Dedifferentiated amniotic fluid mesenchymal stem cell (primary cell): ENCODE data around the gene VIM.
A peak's percentile ranks its signal among the peaks of the same experiment; 100 is the strongest.

Experiments
- DNase-seq: peaks from one replicate; pipeline ENCODE4 v3.0.0-alpha.2; 2016; ENCODE audit errors: extremely low spot score

VIM gene

DNA sequence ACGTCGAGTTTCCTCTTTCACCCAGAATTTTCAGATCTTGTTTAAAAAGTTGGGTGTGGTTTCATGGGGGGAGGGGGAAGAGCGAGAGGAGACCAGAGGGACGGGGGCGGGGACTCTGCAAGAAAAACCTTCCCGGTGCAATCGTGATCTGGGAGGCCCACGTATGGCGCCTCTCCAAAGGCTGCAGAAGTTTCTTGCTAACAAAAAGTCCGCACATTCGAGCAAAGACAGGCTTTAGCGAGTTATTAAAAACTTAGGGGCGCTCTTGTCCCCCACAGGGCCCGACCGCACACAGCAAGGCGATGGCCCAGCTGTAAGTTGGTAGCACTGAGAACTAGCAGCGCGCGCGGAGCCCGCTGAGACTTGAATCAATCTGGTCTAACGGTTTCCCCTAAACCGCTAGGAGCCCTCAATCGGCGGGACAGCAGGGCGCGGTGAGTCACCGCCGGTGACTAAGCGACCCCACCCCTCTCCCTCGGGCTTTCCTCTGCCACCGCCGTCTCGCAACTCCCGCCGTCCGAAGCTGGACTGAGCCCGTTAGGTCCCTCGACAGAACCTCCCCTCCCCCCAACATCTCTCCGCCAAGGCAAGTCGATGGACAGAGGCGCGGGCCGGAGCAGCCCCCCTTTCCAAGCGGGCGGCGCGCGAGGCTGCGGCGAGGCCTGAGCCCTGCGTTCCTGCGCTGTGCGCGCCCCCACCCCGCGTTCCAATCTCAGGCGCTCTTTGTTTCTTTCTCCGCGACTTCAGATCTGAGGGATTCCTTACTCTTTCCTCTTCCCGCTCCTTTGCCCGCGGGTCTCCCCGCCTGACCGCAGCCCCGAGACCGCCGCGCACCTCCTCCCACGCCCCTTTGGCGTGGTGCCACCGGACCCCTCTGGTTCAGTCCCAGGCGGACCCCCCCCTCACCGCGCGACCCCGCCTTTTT is at the start of gene VIM:
TSS of gene VIM (plus strand) at position 151 of the 925 bp plus-strand sequence. CDS start 1,182 bp downstream, outside the sequence.
- DNase-seq: peak; percentile 93

DNA sequence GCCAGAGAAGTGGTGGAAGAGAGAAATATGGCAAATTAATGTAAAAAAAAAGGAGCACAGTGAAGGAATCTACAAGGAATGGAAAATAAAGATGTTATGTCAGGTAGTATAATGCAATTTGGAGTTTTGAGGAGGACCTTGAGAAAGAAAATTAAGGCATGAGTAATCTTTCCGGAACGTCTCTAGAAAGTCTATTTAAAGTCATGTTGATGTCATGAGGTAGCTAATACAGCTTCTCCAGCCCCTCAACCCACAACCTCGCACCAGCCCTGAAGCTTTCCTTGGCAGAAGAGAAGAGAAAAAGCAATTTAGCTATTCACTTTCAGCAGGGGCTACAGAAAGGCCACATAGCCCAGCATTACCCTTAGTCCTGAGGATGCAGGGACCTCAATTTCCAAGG is 49.0 kb upstream of the VIM start:
- no peak for DNase-seq

DNA sequence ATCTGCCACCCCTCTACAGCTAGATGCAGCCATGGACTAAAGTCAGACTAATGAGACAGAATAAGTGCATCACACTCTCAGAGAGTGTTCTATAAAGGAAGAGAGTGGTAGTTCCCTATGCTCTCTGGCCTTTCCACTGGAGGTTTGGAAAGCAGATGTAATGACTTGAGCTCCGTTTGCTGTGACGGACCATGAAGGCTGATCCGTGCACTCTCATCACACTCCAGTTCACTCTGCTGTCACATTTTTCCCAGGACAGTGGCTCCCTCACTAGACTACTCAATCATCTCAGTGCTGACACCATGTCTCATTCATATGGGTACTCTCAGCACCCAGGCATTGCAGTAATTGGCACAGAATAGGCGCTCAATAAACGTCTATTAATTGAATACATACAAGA is 46.9 kb upstream of the VIM start:
- no peak for DNase-seq

DNA sequence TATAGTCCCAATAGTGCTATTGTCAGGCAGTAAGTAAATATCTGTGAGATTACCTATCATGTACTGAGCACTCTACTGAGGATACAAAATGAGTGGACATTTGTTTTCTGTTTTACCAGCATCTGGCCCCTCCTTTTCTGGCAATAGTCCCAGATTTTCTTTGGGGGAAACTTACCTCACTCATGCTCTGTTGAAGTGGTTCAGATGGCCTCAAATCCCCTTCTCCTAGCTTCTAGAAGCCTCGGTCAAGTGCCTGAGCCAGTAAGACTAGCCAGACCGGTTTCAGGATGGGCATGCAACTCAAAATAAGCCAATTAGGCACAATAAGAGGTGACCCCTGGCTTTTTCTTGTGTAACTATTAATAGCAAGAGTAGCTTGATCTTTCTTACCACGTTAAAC is 46.3 kb upstream of the VIM start:
- DNase-seq: no peak

DNA sequence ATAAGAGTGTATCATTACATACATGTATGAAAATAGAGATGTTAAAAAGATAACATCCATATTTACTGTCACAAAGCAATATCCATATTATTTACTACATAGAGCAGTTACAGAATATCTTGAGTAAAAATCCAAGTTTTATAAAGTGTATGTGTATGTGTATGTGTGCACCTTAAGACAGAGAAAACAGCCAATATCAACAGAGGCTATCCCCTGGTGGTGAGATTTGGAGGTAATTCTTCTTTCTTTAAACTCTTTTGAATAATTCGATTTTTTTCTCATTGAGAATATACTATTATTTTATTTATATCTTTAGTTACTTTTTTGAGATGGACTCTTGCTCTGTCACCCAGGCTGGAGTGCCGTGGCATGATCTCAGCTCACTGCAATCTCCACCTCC is 44.9 kb upstream of the VIM start:
- DNase-seq: no peak

DNA sequence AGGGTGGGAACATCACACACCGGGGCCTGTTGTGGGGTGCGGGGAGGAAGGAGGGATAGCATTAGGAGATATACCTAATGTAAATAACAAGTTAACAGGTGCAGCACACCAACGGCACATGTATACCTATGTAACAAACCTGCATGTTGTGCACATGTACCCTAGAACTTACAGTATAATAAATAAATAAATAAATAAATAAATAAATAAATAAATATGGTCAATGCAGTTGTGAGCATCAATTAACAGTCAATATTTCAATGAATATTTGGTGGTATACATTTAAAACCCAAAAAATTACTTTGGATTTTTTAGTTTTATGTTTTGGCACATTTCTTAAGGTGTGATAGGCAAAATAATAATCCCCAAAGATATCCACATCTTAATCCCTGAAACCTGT is 42.2 kb upstream of the VIM start:
- DNase-seq: no peak

DNA sequence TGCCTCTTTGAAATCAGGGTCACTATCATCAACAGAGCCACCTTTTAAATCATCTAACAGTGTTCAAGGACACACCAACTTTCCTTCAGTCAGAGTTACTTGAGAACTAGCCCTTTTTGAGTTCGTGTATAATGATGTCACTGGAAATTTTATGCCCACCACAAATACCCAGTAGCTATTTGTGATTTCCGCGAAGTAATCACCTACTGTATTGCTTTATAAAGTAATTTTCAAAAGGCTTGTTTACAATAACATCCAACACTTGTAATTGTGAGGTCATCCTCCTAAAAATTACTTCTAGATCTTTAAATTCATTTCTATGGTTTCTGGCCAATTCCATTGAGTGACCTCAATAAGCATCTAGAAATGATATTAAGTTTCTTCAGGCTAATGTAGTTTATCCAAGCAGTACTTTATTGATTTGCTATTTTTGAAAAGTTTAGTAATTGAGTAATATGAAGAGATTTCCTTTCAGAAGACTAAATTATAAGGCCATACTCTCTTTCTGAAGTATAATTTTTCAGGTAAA is 39.3 kb upstream of the VIM start:
- no peak for DNase-seq

DNA sequence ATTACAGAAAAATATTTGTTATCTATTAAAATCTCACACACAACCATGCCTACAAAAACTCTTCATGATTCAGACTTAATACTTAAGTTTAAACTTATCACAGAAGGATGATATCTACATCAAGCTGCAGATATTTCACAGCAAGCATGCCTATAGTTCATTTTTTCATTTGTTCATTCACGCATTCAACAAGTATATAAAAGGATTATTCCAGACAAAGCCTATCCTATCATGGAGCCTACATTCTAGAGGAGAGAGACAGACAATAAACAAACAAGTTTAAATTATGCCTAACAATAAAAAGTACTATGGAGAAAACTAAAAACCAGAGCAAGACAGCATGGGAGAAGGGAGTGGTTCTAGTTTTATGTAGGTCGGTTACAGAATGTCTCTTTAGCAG is 37.4 kb upstream of the VIM start:
- DNase-seq: no peak

DNA sequence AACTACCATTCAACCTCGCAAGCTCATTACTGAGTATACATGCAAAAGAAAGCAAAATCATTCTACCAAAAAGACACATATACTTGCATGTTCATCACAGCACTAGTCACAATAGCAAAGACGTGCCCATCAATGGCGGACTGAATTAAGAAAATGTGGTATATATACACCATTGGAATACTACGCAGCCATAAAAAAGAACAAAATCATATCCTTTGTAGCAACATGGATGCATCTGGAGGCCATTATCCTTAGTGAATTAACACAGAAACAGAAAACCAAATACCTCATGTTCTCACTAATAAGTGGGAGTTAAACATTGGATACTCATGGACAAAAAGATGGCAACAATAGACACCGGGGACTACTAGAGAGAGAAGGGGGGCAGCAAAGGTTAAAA is 33.0 kb upstream of the VIM start:
- DNase-seq: no peak

DNA sequence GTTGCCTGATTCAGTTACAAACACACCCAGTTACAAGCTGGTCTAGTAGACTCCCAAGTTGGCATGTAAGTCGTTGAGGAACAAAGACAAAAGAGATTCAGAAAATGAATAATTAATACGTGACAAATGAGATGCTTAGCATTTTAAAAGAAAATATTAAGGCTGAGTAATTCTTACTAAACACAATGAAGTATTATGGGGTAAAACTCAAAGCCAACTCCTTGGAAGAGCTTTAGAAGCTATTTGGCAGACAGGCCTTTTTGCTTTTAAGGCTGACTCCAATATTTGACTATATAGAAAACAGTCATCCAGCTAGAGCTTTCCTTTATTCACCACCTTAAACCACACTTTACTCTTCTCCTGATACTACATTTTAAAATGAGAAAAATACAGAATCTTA is 32.0 kb upstream of the VIM start:
- no peak for DNase-seq

DNA sequence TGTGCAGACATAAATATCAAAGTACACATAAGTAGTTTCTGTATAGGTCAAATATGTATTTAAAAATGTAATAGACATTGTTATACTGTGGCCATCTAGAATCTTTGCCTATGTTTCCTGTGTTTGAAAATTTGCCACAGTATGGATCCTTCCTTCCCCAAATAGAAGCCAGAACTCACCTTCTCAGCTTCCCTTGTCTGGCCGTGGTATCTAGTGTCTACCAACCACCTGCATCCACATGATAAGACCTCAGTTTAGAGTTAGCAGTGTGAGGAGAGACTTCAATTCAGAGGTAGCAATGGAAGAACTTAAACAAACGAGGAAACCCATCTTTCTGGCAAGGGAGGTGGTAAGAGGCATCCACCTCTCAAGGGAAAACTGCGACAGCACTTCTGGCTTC is 31.5 kb upstream of the VIM start:
- no peak for DNase-seq

DNA sequence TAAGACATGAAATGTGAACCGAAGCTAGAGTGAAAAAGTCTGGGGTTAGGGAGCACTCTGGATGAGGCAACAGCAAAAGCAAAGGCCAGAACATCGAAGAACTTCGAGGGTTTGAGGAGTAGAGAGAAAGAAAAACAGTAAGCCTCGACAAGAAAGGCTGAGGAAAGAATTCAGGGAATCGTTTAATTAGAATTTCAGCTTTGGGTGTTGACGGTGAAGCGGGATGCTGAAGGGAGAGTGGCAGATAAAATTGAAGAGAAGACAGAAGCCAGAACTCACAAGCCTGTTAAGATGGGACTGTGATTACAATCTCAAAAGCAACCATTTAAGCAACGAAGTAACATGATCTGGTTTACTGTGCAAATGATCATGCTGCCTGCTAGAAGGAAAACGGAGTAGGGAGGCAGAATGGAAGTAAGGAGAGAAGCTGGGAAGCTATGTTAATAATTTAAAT is 28.7 kb upstream of the VIM start:
- DNase-seq: peak; percentile 52

DNA sequence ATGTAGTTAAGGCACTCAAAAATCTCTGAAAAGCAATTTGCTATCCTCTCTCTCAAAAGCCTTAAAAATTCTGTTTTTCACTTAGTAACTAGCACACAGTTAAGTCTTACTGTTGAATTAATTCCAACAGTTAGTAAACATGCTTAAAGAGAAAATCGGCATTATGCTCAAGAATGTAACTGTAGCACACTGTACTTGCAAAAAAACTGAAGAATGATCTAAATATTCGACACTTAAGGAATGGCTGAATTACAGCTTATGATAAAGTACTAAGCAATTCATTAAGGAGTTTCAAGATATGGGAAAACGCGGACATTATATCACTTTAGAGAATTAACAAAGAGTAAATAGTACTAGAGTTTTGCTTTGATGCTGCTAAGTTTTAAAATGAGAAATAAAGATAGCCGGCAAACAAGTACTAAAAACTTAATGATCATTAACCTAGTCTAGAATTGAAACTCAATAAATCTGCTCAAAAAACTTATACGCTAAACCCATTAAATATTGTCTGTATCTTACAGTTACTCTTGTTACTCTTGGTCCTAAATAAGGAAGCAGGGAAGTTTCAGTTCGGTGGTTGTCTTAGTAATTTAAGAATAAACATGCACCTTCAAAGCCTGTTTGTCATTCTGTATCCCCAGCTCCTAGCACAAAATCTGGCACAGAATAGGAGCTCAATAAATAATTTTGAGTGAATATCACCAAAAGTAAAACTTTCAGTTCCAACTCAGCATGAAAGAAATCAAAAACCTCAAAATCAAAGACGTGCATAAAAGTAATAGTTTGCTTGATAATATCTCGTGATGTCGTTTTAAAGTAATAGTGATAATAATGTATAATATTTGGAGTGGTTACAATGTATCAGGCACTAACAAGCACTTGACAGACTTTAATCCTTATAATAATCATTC is 27.8 kb upstream of the VIM start:
- no peak for DNase-seq

DNA sequence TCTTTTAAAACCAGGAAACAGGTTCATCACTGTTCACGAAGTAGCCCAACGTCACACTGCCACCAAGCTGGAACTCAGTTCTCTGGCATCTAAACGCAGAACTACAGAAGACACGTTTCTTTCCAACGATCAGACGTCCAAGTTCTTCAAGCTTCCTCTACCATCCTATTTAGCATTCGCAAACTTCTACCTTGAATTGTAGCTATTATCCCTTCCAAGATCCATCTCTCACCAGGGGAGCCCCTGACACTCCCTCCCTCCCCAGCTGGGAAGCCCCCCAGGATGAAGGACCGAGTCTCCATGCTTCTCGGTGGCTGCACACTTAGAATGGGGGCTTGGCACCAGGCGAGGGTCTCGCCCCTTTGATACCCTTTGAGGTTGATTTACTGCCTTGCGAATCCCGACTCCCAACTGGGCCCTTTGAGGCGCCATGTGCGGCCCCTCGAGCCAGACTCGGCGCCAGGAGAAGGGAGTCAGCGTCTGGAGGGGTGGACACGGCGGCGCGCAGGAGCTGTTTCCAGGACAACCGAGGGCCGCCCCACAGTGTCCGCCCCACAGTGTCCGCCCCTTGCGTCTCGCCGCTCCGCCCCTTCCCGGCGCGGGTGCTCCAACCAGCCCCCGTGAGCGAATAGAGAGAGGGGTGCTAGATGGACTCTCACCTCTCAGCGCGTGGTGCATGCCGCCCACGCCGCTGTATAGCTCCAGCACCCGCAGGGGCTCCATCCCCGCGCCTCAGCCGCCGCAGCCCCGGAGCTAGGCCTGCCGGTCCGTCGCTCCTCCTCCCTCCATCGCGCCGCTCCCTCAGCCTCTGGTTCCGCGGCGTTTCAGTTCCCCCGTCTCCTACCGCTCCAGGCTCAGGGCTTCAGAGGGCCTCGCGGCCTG is 26.9 kb upstream of the VIM start, which contains the start of gene TRDMT1:
TSS of gene TRDMT1 (minus strand) at position 761 of the 882 bp plus-strand sequence. CDS start at position 723, 38 bp downstream.
- DNase-seq: peak; percentile 88

DNA sequence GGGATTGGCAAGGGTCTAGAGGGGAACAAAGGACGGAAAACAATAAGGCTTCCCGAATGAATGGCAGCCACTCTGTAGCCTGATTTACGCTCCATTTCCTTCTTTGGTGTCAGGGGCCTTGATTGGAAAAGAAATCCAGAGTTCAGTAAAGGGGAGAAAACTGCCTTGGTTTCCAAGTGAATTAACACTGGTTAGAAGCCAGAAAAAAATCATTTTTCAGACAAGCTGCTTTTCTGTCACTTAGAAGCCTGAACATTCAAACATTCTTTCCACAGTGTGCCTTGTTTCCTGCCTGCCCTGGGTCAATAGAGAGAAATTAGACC is 26.3 kb upstream of the VIM start:
- DNase-seq: no peak

DNA sequence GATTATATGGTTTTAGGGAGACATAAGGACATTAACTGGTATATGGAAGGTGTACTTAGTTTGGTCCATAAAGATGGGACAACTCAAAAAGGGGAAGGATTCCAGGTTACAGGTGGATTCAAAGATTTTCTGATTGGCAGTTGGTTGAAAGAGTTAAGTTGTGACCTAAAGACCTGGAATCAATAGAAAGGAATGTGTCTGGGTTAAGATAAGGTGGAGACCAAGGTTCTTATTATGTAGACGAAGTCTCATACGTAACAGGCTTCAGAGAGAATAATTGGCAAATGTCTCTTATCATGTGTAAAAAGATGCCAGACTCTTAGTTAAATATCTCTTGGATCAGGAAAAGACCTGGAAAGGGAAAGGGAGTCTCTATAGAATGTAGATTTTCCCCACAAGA is 25.5 kb upstream of the VIM start:
- no peak for DNase-seq

DNA sequence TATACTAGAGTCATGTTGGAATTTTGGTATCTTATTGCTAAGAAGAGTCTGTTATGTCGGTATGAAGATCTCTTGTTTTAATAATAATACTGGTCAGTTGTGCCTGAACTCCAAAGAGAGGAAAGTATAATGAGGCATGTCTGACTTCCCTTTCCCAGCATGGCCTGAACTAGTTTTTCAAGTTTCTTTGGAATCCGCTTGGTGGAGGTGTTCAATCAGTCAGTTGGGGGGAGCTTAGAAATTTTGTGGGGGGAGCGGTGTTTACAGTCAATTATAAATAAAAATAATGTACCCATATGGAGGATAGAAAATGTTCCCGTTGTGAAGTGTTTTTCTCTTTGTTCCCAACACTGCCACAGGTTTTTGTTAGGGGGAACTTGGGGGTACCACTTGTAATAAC is 25.0 kb upstream of the VIM start:
- DNase-seq: no peak

DNA sequence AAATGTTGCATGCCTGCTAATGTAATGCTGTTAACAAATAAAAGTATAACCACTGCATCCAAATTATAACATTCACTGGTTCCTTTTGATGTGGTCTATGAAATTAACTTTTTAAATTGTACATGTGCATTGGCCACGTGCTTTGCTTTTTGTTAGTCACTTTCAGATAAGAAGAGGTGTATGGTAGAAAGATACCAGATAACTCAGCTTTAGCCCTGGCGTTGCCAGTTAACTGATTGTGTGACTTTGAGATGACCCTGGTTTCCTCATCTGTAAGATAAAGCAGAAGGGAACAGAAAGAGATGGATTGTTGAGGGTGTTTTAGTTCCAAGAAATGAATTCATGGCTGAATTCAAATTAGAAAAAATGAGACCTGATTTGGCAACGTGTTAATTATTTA is 24.6 kb upstream of the VIM start:
- DNase-seq: no peak

DNA sequence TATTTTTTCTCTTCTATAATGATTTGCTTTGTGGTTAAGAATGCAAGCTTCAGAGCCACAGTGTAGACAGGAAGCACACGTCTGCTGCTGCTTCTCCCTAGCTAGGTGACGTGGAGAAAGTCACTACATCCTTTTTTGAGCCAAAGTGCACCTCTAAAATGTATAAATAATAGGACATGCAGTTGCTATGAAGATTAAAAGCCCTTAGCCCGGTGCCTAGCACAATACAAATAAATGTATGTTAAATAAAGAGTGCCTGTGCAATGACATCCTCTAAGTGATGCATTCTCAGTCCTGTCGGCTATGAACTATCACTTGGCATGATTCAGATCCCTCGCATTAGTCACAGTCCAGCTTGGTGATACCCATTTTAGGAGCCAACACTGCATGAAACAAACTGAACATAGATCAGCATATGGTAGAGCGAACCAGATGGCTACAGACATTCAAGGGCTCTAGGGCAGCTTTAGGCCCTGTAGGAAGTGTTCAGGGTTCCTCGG is 21.8 kb upstream of the VIM start:
- DNase-seq: peak; percentile 70

DNA sequence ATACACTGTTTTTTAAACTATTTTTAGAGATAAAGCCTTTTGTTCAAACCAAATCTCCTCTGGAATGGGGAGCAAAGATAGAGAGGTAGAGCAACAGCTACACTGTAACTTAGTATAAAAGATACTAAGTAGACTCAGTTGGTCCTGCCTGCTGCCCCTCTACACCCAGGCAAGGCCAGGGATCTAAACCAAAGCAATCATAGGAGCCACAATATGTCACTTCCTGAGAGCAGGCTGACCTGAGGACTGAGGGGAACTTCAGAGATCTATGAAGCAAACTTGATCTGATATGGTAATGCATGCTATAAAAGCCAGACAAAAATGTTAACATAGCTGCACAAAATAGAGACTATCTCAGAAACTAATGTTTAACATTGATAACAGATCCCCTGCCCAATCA is 19.6 kb upstream of the VIM start:
- DNase-seq: no peak

DNA sequence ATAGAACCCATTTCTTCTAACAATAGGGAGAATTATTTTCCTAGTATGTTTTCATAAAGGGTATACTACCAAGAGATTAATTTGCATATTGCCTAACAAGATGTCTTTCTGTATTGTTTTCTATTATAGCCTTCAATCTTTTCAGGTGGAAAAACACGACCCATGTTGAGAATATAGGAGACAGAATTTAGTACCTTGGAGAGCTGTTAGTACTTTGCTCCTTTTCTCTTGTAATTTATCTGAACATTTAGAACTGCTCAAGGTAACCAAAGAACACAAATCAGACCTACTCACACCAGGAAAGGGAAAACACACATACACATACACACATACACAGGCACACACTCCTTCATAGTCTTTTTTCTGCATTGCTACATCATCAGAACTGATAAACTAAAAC is 18.7 kb upstream of the VIM start:
- DNase-seq: no peak
